H1 (cell line): ENCODE results near the gene FDXACB1. TPM values are rescaled to one million over a fixed set of nuclear protein-coding genes. Genes with fewer than 3 reads are reported as not detected.

Source experiments
- CTCF ChIA-PET: fragments of 300-600 bp; sonication (Branson Sonifier 250); formaldehyde crosslinking; loops from one replicate; lab custom pipeline; 2021; ENCODE audit not compliant: partially characterized antibody; lab: Charles Lee
- POLR2A ChIA-PET: fragments of 300-600 bp; sonication (Branson Sonifier 250); formaldehyde crosslinking; loops from one replicate; lab custom pipeline; 2021; ENCODE audit warnings: inconsistent platforms; ENCODE audit not compliant: partially characterized antibody; lab: Charles Lee
- DNase-seq, 2 experiments: peaks; one replicate each; pipeline versions ENCODE4 v3.0.0 to v3.0.0-alpha.2; 2010 to 2022; ENCODE audit warnings: low spot score in 2 of 2, low read depth in 1 of 2, mixed read lengths in 1 of 2
- FAIRE-seq: peaks from 2 replicates; lab custom pipeline; 2011; peaks lifted over from hg19 to GRCh38; lab: Jason Lieb, UNC
- H2AFZ ChIP-seq: 2 replicates; pipeline ENCODE4 v1.8.1; 2012; ENCODE audit warnings: low read length, inconsistent platforms
- H2AK5ac ChIP-seq: 2 replicates; pipeline ENCODE4 v1.6.1; 2013; ENCODE audit warnings: low read depth, low read length
- H2BK120ac ChIP-seq: replicated peaks from 2 replicates; pipeline ENCODE3; 2013; ENCODE audit warnings: low read depth, low read length, inconsistent platforms
- H2BK12ac ChIP-seq: 2 replicates; pipeline ENCODE4 v1.6.1; 2013; ENCODE audit warnings: low read depth, low read length
- H2BK15ac ChIP-seq: 2 replicates; pipeline ENCODE4 v1.6.1; 2013; ENCODE audit warnings: low read length
- H2BK20ac ChIP-seq: 2 replicates; pipeline ENCODE4 v1.6.1; 2013; ENCODE audit warnings: low read length
- H2BK5ac ChIP-seq: 2 replicates; pipeline ENCODE4 v1.6.1; 2013; ENCODE audit warnings: low read depth, low read length
- H3K14ac ChIP-seq: 2 replicates; pipeline ENCODE4 v1.6.1; 2013; ENCODE audit warnings: inconsistent platforms; ENCODE audit not compliant: insufficient read length
- H3K18ac ChIP-seq: 2 replicates; pipeline ENCODE4 v1.6.1; 2013; ENCODE audit warnings: low read length; ENCODE audit errors: extremely low read depth
- H3K23ac ChIP-seq: 2 replicates; pipeline ENCODE4 v1.6.1; 2013; ENCODE audit warnings: inconsistent platforms; ENCODE audit not compliant: insufficient read length
- H3K23me2 ChIP-seq: 2 replicates; pipeline ENCODE4 v1.6.1; 2013; ENCODE audit warnings: low read depth, low read length
- H3K27ac ChIP-seq: 2 replicates; pipeline ENCODE4 v1.6.1; 2011; ENCODE audit warnings: low read depth, low read length, inconsistent platforms
- H3K27me3 ChIP-seq, 4 experiments: replicated peaks in 1 of 4; 1 replicate in 1 of 4; 2 replicates in 3 of 4; pipeline versions ENCODE4 v1.6.1 to v1.8.1; 2011 to 2013; ENCODE audit warnings: low read length in 3 of 4, mild to moderate bottlenecking in 3 of 4, inconsistent platforms in 2 of 4, mixed read lengths in 2 of 4, moderate library complexity in 1 of 4; ENCODE audit not compliant: control insufficient read depth in 3 of 4, insufficient read depth in 3 of 4; ENCODE audit errors: extremely low read depth in 1 of 4
- H3K36me3 ChIP-seq, 4 experiments: 2 replicates each; pipeline versions ENCODE4 v1.6.1 to v1.8.1; 2011 to 2013; ENCODE audit warnings: mild to moderate bottlenecking in 4 of 4, low read length in 3 of 4, moderate library complexity in 2 of 4, control low read depth in 1 of 4, inconsistent platforms in 1 of 4; ENCODE audit not compliant: insufficient read depth in 4 of 4, control insufficient read depth in 2 of 4
- H3K4ac ChIP-seq: replicated peaks from 2 replicates; pipeline ENCODE3; 2013; ENCODE audit warnings: low read length, low read depth, mixed read lengths, inconsistent platforms; ENCODE audit not compliant: insufficient read length
- H3K4me1 ChIP-seq, 4 experiments: replicated peaks in 1 of 4; 1 replicate in 1 of 4; 2 replicates in 3 of 4; pipeline versions ENCODE4 v1.6.1 to v1.8.1; 2011 to 2013; ENCODE audit warnings: low read length in 3 of 4, inconsistent platforms in 2 of 4, mixed read lengths in 1 of 4; ENCODE audit not compliant: insufficient read depth in 4 of 4, control insufficient read depth in 3 of 4
- H3K4me2 ChIP-seq, 2 experiments: 2 replicates each; pipeline versions ENCODE4 v1.6.1 to v1.8.1; 2011 to 2013; ENCODE audit warnings: low read depth in 2 of 2, low read length in 2 of 2, control low read depth in 1 of 2, inconsistent platforms in 1 of 2, mild to moderate bottlenecking in 1 of 2; ENCODE audit not compliant: insufficient read depth in 1 of 2
- H3K4me3 ChIP-seq, 4 experiments: fragments of 200-600, 300-600 bp in 1 of 4; sonication (generic), shearing (Covaris generic), sonication (Bioruptor Twin) in 1 of 4; 2 replicates each; pipeline versions ENCODE4 v1.5.1 to v1.8.1; 2011 to 2016; ENCODE audit warnings: low read length in 4 of 4, low read depth in 3 of 4, control low read depth in 2 of 4, inconsistent platforms in 2 of 4, mild to moderate bottlenecking in 2 of 4, mixed read lengths in 1 of 4, moderate library complexity in 1 of 4; ENCODE audit not compliant: insufficient read depth in 2 of 4; ENCODE audit errors: extremely low read depth in 1 of 4
- H3K56ac ChIP-seq: replicated peaks from 2 replicates; pipeline ENCODE3; 2013; ENCODE audit warnings: low read depth, mild to moderate bottlenecking, mixed read lengths, low read length, inconsistent platforms; ENCODE audit not compliant: insufficient read length
- H3K79me1 ChIP-seq: 2 replicates; pipeline ENCODE4 v1.6.1; 2013; ENCODE audit warnings: low read depth, low read length, control low read depth
- H3K79me2 ChIP-seq, 2 experiments: 2 replicates each; pipeline versions ENCODE4 v1.6.1 to v1.8.1; 2012 to 2013; ENCODE audit warnings: low read length in 2 of 2, mild to moderate bottlenecking in 2 of 2, inconsistent platforms in 1 of 2; ENCODE audit not compliant: insufficient read depth in 2 of 2, control insufficient read depth in 1 of 2
- H3K9ac ChIP-seq, 4 experiments: replicated peaks in 1 of 4; 1 replicate in 1 of 4; 2 replicates in 3 of 4; pipeline versions ENCODE4 v1.6.1 to v1.8.1; 2011 to 2013; ENCODE audit warnings: low read depth in 3 of 4, low read length in 3 of 4, control low read depth in 2 of 4, mild to moderate bottlenecking in 2 of 4, moderate library complexity in 2 of 4, inconsistent platforms in 1 of 4; ENCODE audit errors: extremely low read depth in 1 of 4
- H3K9me3 ChIP-seq, 2 experiments: 2 replicates each; pipeline versions ENCODE4 v1.6.1 to v1.8.1; 2012 to 2013; ENCODE audit warnings: mild to moderate bottlenecking in 2 of 2, moderate library complexity in 2 of 2, control low read depth in 1 of 2, inconsistent platforms in 1 of 2, low read depth in 1 of 2, low read length in 1 of 2, mixed read lengths in 1 of 2; ENCODE audit not compliant: insufficient read depth in 2 of 2
- H4K20me1 ChIP-seq, 2 experiments: replicated peaks in 1 of 2; 2 replicates each; pipeline versions ENCODE3 to v1.8.1; 2011 to 2013; ENCODE audit warnings: inconsistent platforms in 2 of 2, low read length in 2 of 2, mild to moderate bottlenecking in 1 of 2; ENCODE audit not compliant: insufficient read depth in 2 of 2, control insufficient read depth in 1 of 2
- H4K5ac ChIP-seq: 2 replicates; pipeline ENCODE4 v1.6.1; 2013; ENCODE audit warnings: low read length, low read depth, mixed read lengths, inconsistent platforms; ENCODE audit not compliant: insufficient read length
- H4K8ac ChIP-seq: 2 replicates; pipeline ENCODE4 v1.8.0; 2013; ENCODE audit warnings: mild to moderate bottlenecking, moderate library complexity, low read length, inconsistent platforms; ENCODE audit not compliant: insufficient read depth; ENCODE audit errors: extremely low read depth
- H4K91ac ChIP-seq: replicated peaks from 2 replicates; pipeline ENCODE3; 2013; ENCODE audit warnings: low read length, mixed read lengths, inconsistent platforms; ENCODE audit not compliant: insufficient read length
- ATF3 ChIP-seq: IDR thresholded peaks from 2 replicates; pipeline ENCODE4 v1.6.1; 2011; ENCODE audit warnings: low read depth, mild to moderate bottlenecking, low read length; ENCODE audit not compliant: insufficient read depth
- CBX8 ChIP-seq: fragments of 300-800, 300-1000 bp; sonication (generic); IDR thresholded peaks from 2 replicates; pipeline ENCODE4 v1.7.1; 2016; ENCODE audit warnings: low read depth, low read length, borderline replicate concordance
- CREB1 ChIP-seq: IDR thresholded peaks from 2 replicates; pipeline ENCODE4 v1.6.1; 2012; ENCODE audit warnings: inconsistent platforms
- JUND ChIP-seq: IDR thresholded peaks from 2 replicates; pipeline ENCODE4 v1.6.1; 2011; ENCODE audit warnings: mild to moderate bottlenecking, improper control_type of control experiment, low read length
- SAP30 ChIP-seq: fragments of 300-600 bp; sonication (generic); IDR thresholded peaks from 2 replicates; pipeline ENCODE4 v1.7.1; 2012; ENCODE audit warnings: low read length, moderate library complexity, mild to moderate bottlenecking, inconsistent platforms; ENCODE audit not compliant: insufficient read depth, insufficient replicate concordance
- SP2 ChIP-seq: IDR thresholded peaks from 2 replicates; pipeline ENCODE4 v1.6.1; 2012; ENCODE audit warnings: mild to moderate bottlenecking, low read length, inconsistent platforms
- TAF7 ChIP-seq: optimal IDR thresholded peaks from 2 replicates; pipeline ENCODE3; 2011; ENCODE audit warnings: low read depth, mild to moderate bottlenecking, inconsistent platforms, low read length, moderate library complexity, borderline replicate concordance
- TEAD4 ChIP-seq: IDR thresholded peaks from 2 replicates; pipeline ENCODE4 v1.6.1; 2012; ENCODE audit warnings: low read depth, low read length, inconsistent platforms, mixed read lengths
- WGBS, 2 experiments: shearing (Covaris generic) in 1 of 2; methylation state at CpG; one replicate each; pipeline versions ENCODE4 v1.1.6 to v1.1.7; 2013 to 2015; ENCODE audit warnings: low lambda C conversion rate in 2 of 2, mixed read lengths in 2 of 2, inconsistent platforms in 1 of 2, low coverage in 1 of 2, missing lambda C conversion rate in 1 of 2; ENCODE audit not compliant: insufficient replicate concordance in 2 of 2, insufficient coverage in 1 of 2, insufficient read length in 1 of 2; ENCODE audit errors: extremely low coverage in 1 of 2, missing lambda C conversion rate in 1 of 2; 5-methylcytosine and 5-hydroxymethylcytosine counted together
- polyA plus RNA-seq, 7 experiments: library from polyadenylated mRNA; depleted of rRNA in 3 of 7; stranded (reverse) in 5 of 7; unstranded in 2 of 7; fragments of >200 nt in 5 of 7; fragments of 200-250 nt in 2 of 7; gene quantifications; 1 replicate in 5 of 7; 2 replicates in 1 of 7; 4 replicates in 1 of 7; pipeline versions ENCODE4 v1.2.1 to v1.2.3, GENCODE V29; 2011 to 2013; ENCODE audit warnings: missing spikeins in 2 of 7, mixed read lengths in 2 of 7
- total RNA-seq: library from RNA; stranded (reverse); fragmentation: NEBNext Ultra II Directional; extraction: Animal tissue kit (Norgen Biotek cat#: 25700); gene quantifications from 2 replicates; pipeline ENCODE4 v1.2.1, GENCODE V29; 2021

FDXACB1 gene
- total and polyA plus RNA-seq, 2 of the 8 experiments (the other 6 are each of a cell fraction or from before 2014, with no cell fraction given), result 1.4 to 2.3 TPM

DNA sequence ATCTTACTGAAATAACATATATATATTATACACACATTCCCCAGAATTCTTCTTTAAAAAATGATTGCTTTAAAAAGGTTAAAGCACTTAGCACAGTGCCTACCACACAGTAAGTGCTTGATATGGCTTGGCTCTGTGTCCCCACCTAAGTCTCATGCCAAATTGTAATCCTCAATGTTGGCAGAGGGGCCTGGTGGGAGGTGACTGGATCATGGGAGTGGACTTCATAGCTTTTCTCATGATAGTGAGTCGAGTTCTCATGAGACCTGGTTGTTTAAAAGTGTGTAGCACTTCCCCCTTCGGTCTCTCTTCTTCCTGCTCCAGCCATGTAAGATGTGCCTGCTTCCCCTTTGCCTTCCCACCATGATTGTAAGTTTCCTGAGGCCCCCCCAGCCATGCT is 26.4 kb upstream of the FDXACB1 start:
- H3K4me3 ChIP-seq, result no peak overlapping the region
- H3K4ac ChIP-seq, result no peak overlapping the region
- H3K4me2 ChIP-seq, result no peak overlapping the region
- POLR2A ChIA-PET, result interaction anchor here (0.9 kb wide), 1 partner anchor 7 kb away, joined by 3 read pairs; no protein-coding TSS in a partner anchor
- no peak overlapping the region for H3K18ac ChIP-seq
- no peak for TF ChIP-seq CBX8
- no peak for TF ChIP-seq TAF7
- TF ChIP-seq SP2, result no peak
- TF ChIP-seq TEAD4, result no peak
- no peak for TF ChIP-seq ATF3
- no peak for TF ChIP-seq SAP30
- no peak for TF ChIP-seq JUND
- TF ChIP-seq CREB1, result no peak
- no peak overlapping the region for H3K9ac ChIP-seq
- no peaks in the 10 kb centered on the region for H4K20me1 ChIP-seq
- WGBS, 2 experiments, result 79% methylated on average over 2 of the region's 2 CpGs; no CpG with 5 or more reads in 1 of the 2 experiments
- no peak overlapping the region for H4K91ac ChIP-seq
- H3K27me3 ChIP-seq, result no peaks in the 10 kb centered on the region
- no peak overlapping the region for H4K8ac ChIP-seq
- no peaks in the 10 kb centered on the region for H3K9me3 ChIP-seq
- H2BK20ac ChIP-seq, result no peak overlapping the region
- CTCF ChIA-PET, result interaction anchor here (0.6 to 1.7 kb wide), 2 partner anchors 10 to 301 kb away, joined by 3 read pairs; no protein-coding TSS in a partner anchor
- no peak overlapping the region for H2BK12ac ChIP-seq
- H3K4me1 ChIP-seq, result no peaks in the 10 kb centered on the region
- H3K23ac ChIP-seq, result no peak overlapping the region
- H2BK5ac ChIP-seq, result no peak overlapping the region
- H2BK120ac ChIP-seq, result no peak overlapping the region
- no peak overlapping the region for H3K56ac ChIP-seq
- H3K79me2 ChIP-seq, result no peaks in the 10 kb centered on the region
- no peak overlapping the region for H2AK5ac ChIP-seq
- H2BK15ac ChIP-seq, result no peak overlapping the region
- H4K5ac ChIP-seq, result no peak overlapping the region
- no peaks in the 10 kb centered on the region for H3K23me2 ChIP-seq
- no peak overlapping the region for H2AFZ ChIP-seq
- H3K79me1 ChIP-seq, result no peaks in the 10 kb centered on the region
- H3K27ac ChIP-seq, result no peak overlapping the region
- no peak overlapping the region for H3K14ac ChIP-seq
- FAIRE-seq (no peak), DNase-seq (no peak)
- H3K36me3 ChIP-seq, result no peaks in the 10 kb centered on the region
